Stimulated activated CD8-positive, alpha-beta memory T cell treated with anti-CD3 and anti-CD28 coated beads, Interleukin-4, amount 100 ng/mL, for 4 hours (primary cell): ENCODE results near the gene NBEA.
"Not testable (repeated sequence)": the region's sequence is repeated elsewhere in the genome, so short reads cannot be mapped to it uniquely, and the experiment has no call there.

ENCODE experiments used
- DNase-seq, 2 donors: peaks; one replicate each; pipeline ENCODE4 v3.0.0-alpha.2; 2020; ENCODE audit warnings: low read depth in 2 of 2, low spot score in 1 of 2

The NBEA gene

DNA sequence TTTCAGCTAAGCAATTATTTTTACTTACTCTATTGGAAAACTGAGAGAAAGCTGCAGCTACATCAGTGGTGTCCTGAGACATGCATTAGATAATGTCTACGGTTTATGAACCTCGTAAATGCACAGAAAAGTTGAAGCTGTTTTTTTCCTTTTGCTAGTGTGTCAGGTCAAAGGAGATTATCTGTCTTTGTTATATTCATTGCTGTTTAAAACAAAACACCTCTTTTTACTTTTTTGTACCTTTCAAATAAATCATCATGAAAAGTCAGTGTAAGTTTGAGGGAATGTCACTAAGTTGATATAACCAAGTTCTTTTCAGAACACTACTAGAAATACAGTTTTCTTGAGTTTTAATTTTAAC, 2.2 kb downstream of the NBEA start:
- no peak for DNase-seq

- DNase-seq = no peak
Observed at GRCh38 chr13:34944751-34945150, 2.7 kb downstream of the NBEA start.

DNA sequence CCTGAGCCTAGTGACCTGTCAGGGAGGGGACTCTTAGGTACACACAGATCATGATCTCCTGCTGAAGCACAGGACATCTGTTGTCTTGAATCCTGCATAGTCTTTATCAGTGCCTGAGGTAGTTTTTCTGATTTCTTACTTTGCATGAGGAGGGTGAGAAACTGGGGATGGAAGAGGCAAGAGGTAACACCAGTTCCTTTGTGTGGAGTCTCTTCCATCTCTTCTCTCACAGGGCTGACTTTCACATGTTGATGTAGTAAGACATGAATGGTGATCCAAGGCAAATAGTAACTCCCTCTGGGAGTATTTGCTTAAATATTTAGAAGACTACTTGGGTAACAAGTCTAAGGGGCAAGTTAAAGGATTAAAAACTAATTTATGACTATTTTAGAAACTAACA, 9.5 kb downstream of the NBEA start:
- DNase-seq = no peak

- no peak for DNase-seq
Observed at GRCh38 chr13:34959489-34959888, 17.4 kb downstream of the NBEA start.

- DNase-seq = no peak
Observed at GRCh38 chr13:34964558-34964957, 22.5 kb downstream of the NBEA start.

DNA sequence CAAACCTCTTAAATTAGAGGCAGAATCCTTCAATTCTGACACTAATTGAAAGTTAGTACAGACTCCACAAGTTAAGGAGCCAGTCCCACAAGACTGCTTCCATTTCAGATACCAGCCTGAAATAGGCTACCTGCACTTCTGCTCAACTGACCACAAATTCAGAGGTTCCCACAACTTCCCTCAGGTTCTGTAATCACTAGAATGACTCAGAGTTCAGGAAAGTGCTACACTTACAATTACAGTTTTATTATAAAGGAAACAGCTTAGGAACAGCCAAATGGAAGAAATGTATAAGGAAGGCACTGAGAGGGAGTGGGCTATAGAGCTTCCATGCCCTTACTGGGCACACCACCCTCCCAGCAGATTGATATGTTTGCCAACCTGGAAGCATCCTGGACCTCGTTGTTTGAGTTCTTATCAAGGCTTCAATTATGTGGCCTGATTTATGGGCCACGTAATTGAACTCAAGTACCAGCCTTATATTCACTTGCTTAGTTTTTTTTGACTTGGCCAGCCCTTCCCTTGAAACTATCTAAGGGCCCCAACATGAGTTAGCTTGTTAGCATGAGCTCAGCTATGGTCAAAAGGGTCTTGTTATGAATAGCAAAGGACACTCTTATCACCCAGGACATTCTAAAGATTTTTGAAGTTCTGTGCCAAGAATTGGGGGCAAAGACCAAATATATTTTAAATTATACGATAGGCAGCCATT, 25.9 kb downstream of the NBEA start:
- no peak for DNase-seq

DNA sequence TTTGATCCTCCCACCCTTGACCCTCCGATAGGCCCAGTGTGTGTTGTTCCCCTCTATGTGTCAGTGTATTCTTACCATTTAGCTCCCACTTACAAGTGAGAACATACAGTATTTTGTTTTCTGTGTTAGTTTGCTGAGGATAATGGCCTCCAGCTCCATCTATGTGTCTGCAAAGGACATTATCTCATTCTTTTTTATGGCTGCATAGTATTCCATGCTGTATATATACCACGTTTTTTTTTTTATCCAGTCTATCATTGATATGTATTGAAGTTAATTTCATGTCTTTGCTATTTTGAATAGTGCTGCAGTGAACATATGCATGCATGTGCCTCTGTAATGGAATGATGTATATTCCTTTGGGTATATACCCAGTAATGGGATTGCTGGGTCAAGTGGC, 27.5 kb downstream of the NBEA start:
- DNase-seq = not testable (repeated sequence)

DNA sequence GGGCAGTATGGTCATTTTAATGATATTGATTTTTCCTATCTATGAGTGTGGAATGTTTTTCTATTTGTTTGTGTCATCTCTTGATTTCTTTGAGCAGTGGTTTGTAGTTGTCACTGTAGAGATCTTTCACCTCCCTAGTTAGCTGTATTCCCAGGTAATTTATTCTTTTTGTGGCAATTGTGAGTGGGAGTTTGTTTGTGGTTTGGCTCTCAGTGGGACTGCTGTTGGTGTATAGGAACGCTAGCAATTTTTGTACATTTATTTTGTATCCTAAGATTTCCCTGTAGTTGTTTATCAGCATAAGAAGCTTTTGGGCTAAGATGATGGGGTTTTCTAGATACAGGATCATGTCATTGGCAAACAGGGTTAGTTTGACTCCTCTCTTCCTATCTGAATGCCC, 28.9 kb downstream of the NBEA start:
- no peak for DNase-seq

- no peak for DNase-seq
Observed at GRCh38 chr13:34971473-34971872, 29.4 kb downstream of the NBEA start.

DNA sequence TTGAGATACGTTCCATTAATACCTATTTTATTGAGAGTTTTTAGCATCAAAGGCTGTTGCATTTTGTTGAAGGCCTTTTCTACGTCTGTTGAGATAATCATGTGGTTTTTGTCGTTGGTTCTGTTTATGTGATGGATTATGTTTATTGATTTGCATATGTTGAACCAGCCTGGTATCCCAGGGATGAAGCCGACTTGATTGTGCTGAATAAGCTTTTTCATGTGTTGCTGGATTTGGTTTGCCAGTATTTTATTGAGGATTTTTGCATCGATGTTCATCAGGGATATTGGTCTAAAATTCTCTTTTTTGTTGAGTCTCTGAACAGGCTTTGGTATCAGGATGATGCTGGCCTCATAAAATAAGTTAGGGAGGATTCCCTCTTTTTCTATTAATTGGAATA, 43.1 kb downstream of the NBEA start:
- not testable (repeated sequence) for DNase-seq

DNA sequence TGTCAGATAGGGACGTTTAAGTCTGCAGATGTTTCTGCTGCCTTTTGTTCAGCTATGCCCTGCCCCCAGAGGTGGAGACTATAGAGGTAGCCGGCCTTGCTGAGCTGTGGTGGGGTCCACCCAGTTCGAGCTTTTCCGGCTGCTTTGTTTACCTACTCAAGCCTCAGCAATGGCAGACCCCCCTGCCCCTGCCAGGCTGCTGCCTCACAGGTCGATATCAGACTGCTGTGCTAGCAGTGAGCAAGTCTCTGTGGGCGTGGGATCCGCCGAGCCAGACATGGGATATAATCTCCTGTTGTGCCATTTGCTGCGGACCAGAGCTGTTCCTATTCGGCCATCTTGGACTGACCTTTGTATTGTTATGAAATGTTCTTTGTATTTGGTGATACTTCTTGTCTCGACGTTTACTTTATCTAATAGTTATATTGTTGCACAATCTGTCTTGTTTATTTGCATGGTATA, 46.3 kb downstream of the NBEA start:
- no peak for DNase-seq

GRCh38 chr13:34990399-34991214, 48.5 kb downstream of the NBEA start:
- DNase-seq = no peak

DNA sequence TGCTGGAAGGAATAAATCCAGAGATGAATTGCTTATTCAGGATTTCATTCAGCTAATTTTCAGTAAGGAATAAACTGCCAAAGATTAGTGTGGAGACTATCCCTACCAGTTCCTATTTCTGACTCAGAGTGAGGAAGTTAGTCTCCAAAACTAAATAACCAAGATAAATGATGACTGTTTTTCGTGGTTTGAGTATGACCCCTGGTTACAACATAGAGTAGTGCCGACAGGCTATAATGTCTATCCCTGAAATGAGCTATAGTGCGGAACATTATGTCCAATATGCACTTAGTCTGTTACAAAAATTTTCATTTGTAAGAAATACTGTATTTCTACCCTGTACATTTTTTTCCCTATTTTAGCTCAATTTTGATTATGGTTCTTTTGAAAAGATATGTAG, 51.4 kb downstream of the NBEA start:
- DNase-seq = no peak

DNA sequence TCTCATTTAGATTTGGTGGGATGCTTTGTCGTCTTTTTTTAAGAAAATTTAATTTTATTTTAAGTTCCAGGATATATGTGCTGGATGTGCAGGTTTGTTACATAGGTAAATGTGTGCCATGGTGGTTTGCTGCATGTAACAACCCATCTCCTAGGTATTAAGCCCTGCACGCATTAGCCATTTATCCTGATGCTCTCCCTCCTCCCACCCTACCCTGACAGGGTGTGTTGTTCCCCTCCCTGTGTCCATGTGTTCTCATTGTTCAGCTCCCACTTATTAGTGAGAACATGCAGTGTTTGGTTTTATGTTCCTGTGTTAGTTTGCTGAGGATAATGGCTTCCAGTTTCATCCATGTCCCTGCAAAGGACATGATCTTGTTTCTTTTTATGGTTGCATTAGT, 61.7 kb downstream of the NBEA start:
- DNase-seq = not testable (repeated sequence)

- no peak for DNase-seq
Observed at GRCh38 chr13:35005051-35005450, 63.0 kb downstream of the NBEA start.

- no peak for DNase-seq
Observed at GRCh38 chr13:35014606-35015213, 72.6 kb downstream of the NBEA start.

GRCh38 chr13:35016362-35017112, 74.5 kb downstream of the NBEA start:
- no peak for DNase-seq

- DNase-seq = no peak
Observed at GRCh38 chr13:35025314-35025713, 83.2 kb downstream of the NBEA start.

- no peak for DNase-seq
Observed at GRCh38 chr13:35028338-35028867, 86.3 kb downstream of the NBEA start.

DNA sequence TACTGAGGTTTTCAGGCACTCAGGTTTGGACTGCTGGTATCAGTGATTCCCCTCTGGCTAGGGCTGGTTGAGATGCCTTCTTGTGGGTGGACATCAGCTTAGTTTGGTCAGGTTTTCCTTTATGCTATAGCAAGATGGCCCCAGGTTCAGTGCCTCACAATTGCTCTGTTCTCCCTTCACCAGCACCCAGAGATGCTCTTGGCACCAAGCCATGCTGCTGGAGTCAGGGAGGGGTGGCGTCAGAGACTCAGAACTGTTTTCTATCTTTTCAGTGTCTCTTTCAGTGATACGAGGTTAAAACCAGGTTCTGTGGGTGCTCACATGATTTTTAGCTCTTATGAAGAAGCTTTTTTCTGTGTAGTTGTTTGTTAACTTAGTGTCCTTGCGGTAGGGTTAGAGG, 96.9 kb downstream of the NBEA start:
- no peak for DNase-seq

DNA sequence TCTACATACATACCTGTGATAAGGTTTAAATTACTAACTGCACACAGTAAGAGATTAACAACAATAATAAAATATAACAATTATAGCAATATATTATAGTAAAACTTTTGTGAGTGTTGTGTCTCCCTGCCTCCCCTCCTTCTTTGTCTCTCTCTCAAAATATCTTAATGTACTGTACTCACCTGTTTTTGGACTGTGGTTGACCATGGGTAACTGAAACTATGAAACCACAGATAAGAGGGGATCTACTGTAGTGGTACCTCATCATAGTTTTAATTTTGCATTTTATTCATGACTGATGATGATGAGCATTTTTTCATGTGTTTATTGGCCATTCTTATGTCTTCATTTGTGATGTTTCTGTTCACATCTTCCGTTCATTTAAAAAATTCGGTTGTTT, 104.5 kb downstream of the NBEA start:
- no peak for DNase-seq
